CD14-positive monocyte (primary cell): ENCODE data around the gene ZNF414. TPM values are rescaled to one million over a fixed set of nuclear protein-coding genes. Genes with fewer than 3 reads are reported as not detected.

Experiments used
- DNase-seq, 3 donors: peaks; one replicate each; pipeline ENCODE4 v3.0.0-alpha.2; 2011 to 2022
- H2AFZ ChIP-seq: 2 replicates; pipeline ENCODE4 v1.6.0; 2012; ENCODE audit warnings: mild to moderate bottlenecking, low read depth, low read length, inconsistent platforms; ENCODE audit not compliant: insufficient read depth, poor library complexity, severe bottlenecking
- H3K27ac ChIP-seq, 2 donors: 1 replicate in 1 of 2; 2 replicates in 1 of 2; pipeline ENCODE4 v1.5.1; 2012 to 2013; ENCODE audit warnings: low read length in 2 of 2, control low read depth in 1 of 2, inconsistent platforms in 1 of 2, low read depth in 1 of 2, mild to moderate bottlenecking in 1 of 2
- H3K27me3 ChIP-seq, 2 donors: one replicate each; pipeline versions ENCODE4 v1.6.0 to v1.6.1; 2011 to 2013; ENCODE audit warnings: low read length in 2 of 2; ENCODE audit not compliant: control insufficient read depth in 2 of 2, insufficient read depth in 2 of 2
- H3K36me3 ChIP-seq, 2 donors: replicated peaks in 1 of 2; 1 replicate in 1 of 2; 2 replicates in 1 of 2; pipeline versions ENCODE4 v1.5.1 to v1.6.1; 2012 to 2013; ENCODE audit warnings: low read length in 2 of 2, control low read depth in 1 of 2, inconsistent platforms in 1 of 2, mild to moderate bottlenecking in 1 of 2; ENCODE audit not compliant: insufficient read depth in 2 of 2, control insufficient read depth in 1 of 2
- H3K4me1 ChIP-seq, 2 donors: 1 replicate in 1 of 2; 2 replicates in 1 of 2; pipeline versions ENCODE4 v1.5.1 to v1.6.1; 2012 to 2013; ENCODE audit warnings: low read length in 2 of 2, control low read depth in 1 of 2, inconsistent platforms in 1 of 2, mild to moderate bottlenecking in 1 of 2, moderate library complexity in 1 of 2; ENCODE audit not compliant: insufficient read depth in 2 of 2, control insufficient read depth in 1 of 2
- H3K4me2 ChIP-seq: replicated peaks from 2 replicates; pipeline ENCODE3; 2012; ENCODE audit warnings: low read length, moderate library complexity, mild to moderate bottlenecking; ENCODE audit not compliant: poor library complexity, severe bottlenecking; ENCODE audit errors: extremely low read depth
- H3K4me3 ChIP-seq, 3 experiments: fragments of 200-600 bp in 1 of 3; sonication (generic) in 1 of 3; replicated peaks in 1 of 3; 1 replicate in 2 of 3; 2 replicates in 1 of 3; pipeline ENCODE4 v1.5.1; 2011 to 2013; ENCODE audit warnings: low read length in 3 of 3, mild to moderate bottlenecking in 3 of 3, control low read depth in 2 of 3, low read depth in 2 of 3, inconsistent platforms in 1 of 3, moderate library complexity in 1 of 3
- H3K79me2 ChIP-seq: 2 replicates; pipeline ENCODE4 v1.6.0; 2012; ENCODE audit warnings: mild to moderate bottlenecking, control low read depth, inconsistent platforms, low read length, moderate library complexity; ENCODE audit not compliant: insufficient read depth
- H3K9ac ChIP-seq: 2 replicates; pipeline ENCODE4 v1.6.0; 2017; ENCODE audit warnings: low read length, mild to moderate bottlenecking; ENCODE audit not compliant: insufficient read depth, poor library complexity, severe bottlenecking
- H3K9me3 ChIP-seq, 2 donors: replicated peaks in 1 of 2; 1 replicate in 1 of 2; 2 replicates in 1 of 2; pipeline versions ENCODE4 v1.5.1 to v1.6.1; 2012 to 2013; ENCODE audit warnings: low read length in 2 of 2, control low read depth in 1 of 2; ENCODE audit not compliant: control insufficient read depth in 1 of 2, insufficient read depth in 1 of 2
- H4K20me1 ChIP-seq: 2 replicates; pipeline ENCODE4 v1.6.0; 2012; ENCODE audit warnings: mild to moderate bottlenecking, low read length, control low read depth, moderate library complexity; ENCODE audit not compliant: insufficient read depth
- H3K27ac Mint-ChIP-seq, 7 donors: one replicate each; pipeline ENCODE4 v1.8.0; 2020; ENCODE audit warnings: mild to moderate bottlenecking in 7 of 7, mixed read lengths in 7 of 7, moderate library complexity in 6 of 7, inconsistent platforms in 2 of 7
- H3K27me3 Mint-ChIP-seq, 3 donors: one replicate each; pipeline ENCODE4 v1.8.0; 2021 to 2022; ENCODE audit warnings: low read depth in 3 of 3, mild to moderate bottlenecking in 3 of 3, mixed read lengths in 3 of 3, moderate library complexity in 3 of 3, inconsistent platforms in 1 of 3
- H3K36me3 Mint-ChIP-seq, 2 donors: one replicate each; pipeline ENCODE4 v1.8.0; 2020; ENCODE audit warnings: mixed read lengths in 2 of 2, inconsistent platforms in 1 of 2, mild to moderate bottlenecking in 1 of 2
- H3K4me1 Mint-ChIP-seq: one replicate; pipeline ENCODE4 v1.8.0; 2020; ENCODE audit warnings: mild to moderate bottlenecking, mixed read lengths
- H3K4me3 Mint-ChIP-seq, 2 donors: one replicate each; pipeline ENCODE4 v1.8.0; 2020; ENCODE audit warnings: mild to moderate bottlenecking in 2 of 2, mixed read lengths in 2 of 2, moderate library complexity in 1 of 2
- H3K9me3 Mint-ChIP-seq, 7 donors: one replicate each; pipeline ENCODE4 v1.8.0; 2020 to 2022; ENCODE audit warnings: mixed read lengths in 7 of 7, mild to moderate bottlenecking in 6 of 7, moderate library complexity in 6 of 7, inconsistent platforms in 2 of 7
- CTCF ChIP-seq: fragments of 200-600 bp; IDR thresholded peaks from one replicate; pipeline ENCODE4 v1.8.0; 2022; ENCODE audit warnings: antibody characterized with exemption, mild to moderate bottlenecking
- WGBS: methylation state at CpG from one replicate; pipeline ENCODE4 v1.1.5; 2013; ENCODE audit warnings: missing lambda C conversion rate; ENCODE audit not compliant: insufficient coverage; 5-methylcytosine and 5-hydroxymethylcytosine counted together
- intact Hi-C, 2 donors: fragments of 100-400 bp; cut with micrococcal nuclease; formaldehyde crosslinking; loops; one replicate each; pipeline versions ENCODE4 v1.15.0 to v1.15.1; 2023
- polyA plus RNA-seq, 3 donors: library from polyadenylated mRNA; depleted of rRNA in 1 of 3; unstranded in 2 of 3; stranded (reverse) in 1 of 3; fragments of 300-500 nt in 2 of 3; fragments of >200 nt in 1 of 3; fragmentation: Illumina TruSeq in 2 of 3; gene quantifications; 1 replicate in 2 of 3; 2 replicates in 1 of 3; pipeline ENCODE4 v1.2.3, GENCODE V29; 2012 to 2021

Gene ZNF414
- polyA plus RNA-seq, 3 donors, result 4.1 to 21.1 (median 4.7) TPM

GRCh38 chr19:8463365-8463764, 50.6 kb downstream of the ZNF414 start:
- H3K4me2 ChIP-seq, result no peak overlapping the region
- Mint-ChIP-seq H3K27ac (peak overlapping the region in 1 of 7 donors; percentile 20), H3K36me3 (peaks cover 80 to 88% of the 10 kb centered on the region in 2 donors), H3K27me3 (peaks cover 0 to 2% (median 1%) of the 10 kb centered on the region in 3 donors), H3K4me3 (no peak overlapping the region), H3K9me3 (no peaks in the 10 kb centered on the region), H3K4me1 (peaks cover 4% of the 10 kb centered on the region)
- no peak for TF ChIP-seq CTCF
- no peak overlapping the region for H3K9ac ChIP-seq
- no peaks in the 10 kb centered on the region for H3K4me1 ChIP-seq
- no peak overlapping the region for H3K4me3 ChIP-seq
- H3K27me3 ChIP-seq, result no peaks in the 10 kb centered on the region
- intact Hi-C loops, result no loop called here
- H3K27ac ChIP-seq, result no peak overlapping the region
- H3K79me2 ChIP-seq, result peaks cover 99% of the 10 kb centered on the region
- no peaks in the 10 kb centered on the region for H3K9me3 ChIP-seq
- H2AFZ ChIP-seq, result no peak overlapping the region
- WGBS, result 98% methylated on average over 6 of the region's 8 CpGs
- DNase-seq, result no peak
- H3K36me3 ChIP-seq, result peaks cover 73 to 100% of the 10 kb centered on the region in 2 donors
- H4K20me1 ChIP-seq, result peaks cover 98% of the 10 kb centered on the region

- Histone ChIP-seq H3K4me3 (no peak overlapping the region), H3K79me2 (peaks cover 100% of the 10 kb centered on the region), H3K36me3 (peaks cover 70 to 100% of the 10 kb centered on the region in 2 donors), H3K4me2 (no peak overlapping the region), H3K27ac (no peak overlapping the region), H3K9me3 (no peaks in the 10 kb centered on the region), H3K27me3 (no peaks in the 10 kb centered on the region), H2AFZ (no peak overlapping the region), H3K9ac (no peak overlapping the region), H4K20me1 (peaks cover 100% of the 10 kb centered on the region), H3K4me1 (no peaks in the 10 kb centered on the region)
- Mint-ChIP-seq H3K27ac (peak overlapping the region in 1 of 7 donors; percentile 9), H3K27me3 (peaks cover 0 to 3% (median 2%) of the 10 kb centered on the region in 3 donors), H3K36me3 (peaks cover 77 to 88% of the 10 kb centered on the region in 2 donors), H3K9me3 (no peaks in the 10 kb centered on the region), H3K4me3 (no peak overlapping the region), H3K4me1 (no peaks in the 10 kb centered on the region)
- TF ChIP-seq CTCF, result no peak
- 97% methylated on average over 5 of the region's 5 CpGs for WGBS
- intact Hi-C loops, result no loop called here
- DNase-seq, result no peak
These were observed 51.4 kb downstream of the ZNF414 start for GRCh38 chr19:8462571-8462970.
